ENCODE results near the gene ADAP1. TPM values are rescaled to one million over a fixed set of nuclear protein-coding genes. Genes with fewer than 3 reads are reported as not detected.

The ADAP1 gene
- total and polyA plus RNA-seq, 2 of the 13 experiments (the other 11 are each of a cell fraction or from before 2014, with no cell fraction given) = 10.5 to 24.6 TPM

- TF ChIP-seq DBP (CRISPR knock-in tag; IDR thresholded peaks at IDR 0.05; ENCODE audit: not compliant biosample characterization) (no peak), ZBTB49 (CRISPR knock-in tag; IDR thresholded peaks at IDR 0.05; ENCODE audit: borderline replicate concordance) (no peak), ZNF136 (CRISPR knock-in tag; IDR thresholded peaks at IDR 0.05; ENCODE audit: low read depth) (no peak), CENPX (CRISPR knock-in tag; IDR thresholded peaks at IDR 0.05) (no peak), FOXO4 (CRISPR knock-in tag; conservative IDR thresholded peaks at IDR 0.05) (no peak), IKZF5 (CRISPR knock-in tag; IDR thresholded peaks at IDR 0.05) (peak; percentile 57; the same call in 1 of the 2 replicates), FUBP1 (CRISPR knock-in tag; IDR thresholded peaks at IDR 0.05; ENCODE audit: borderline replicate concordance) (no peak), TP53 (CRISPR knock-in tag; conservative IDR thresholded peaks at IDR 0.05) (peak; percentile 86), ZNF792 (CRISPR knock-in tag; IDR thresholded peaks at IDR 0.05) (no peak), MIER3 (CRISPR knock-in tag; IDR thresholded peaks at IDR 0.05; ENCODE audit: borderline replicate concordance) (no peak), ZFP1 (CRISPR knock-in tag; IDR thresholded peaks at IDR 0.05) (no peak), ZSCAN21 (CRISPR knock-in tag; IDR thresholded peaks at IDR 0.05; ENCODE audit: borderline replicate concordance) (0 out of 2 replicates have a peak, but pooled peaks have one; percentile 35), ZFP90 (CRISPR knock-in tag; IDR thresholded peaks at IDR 0.05; ENCODE audit: borderline replicate concordance) (peak; percentile 14), ZBED4 (CRISPR knock-in tag; IDR thresholded peaks at IDR 0.05; ENCODE audit: borderline replicate concordance) (no peak; the same call in 1 of the 2 replicates), PHF5A (CRISPR knock-in tag; IDR thresholded peaks at IDR 0.05; ENCODE audit: low read depth, unreplicated experiment) (peak; percentile 38), HNRNPLL (IDR thresholded peaks at IDR 0.05; ENCODE audit: low read depth, low read length, poor library complexity, severe bottlenecking) (no peak), SOX5 (CRISPR knock-in tag; IDR thresholded peaks at IDR 0.05; ENCODE audit: borderline replicate concordance) (no peak)
Measured at GRCh38 chr7:983004-983615, 28.6 kb upstream of the ADAP1 start, which contains the start of gene CYP2W1 (continued).
